Activated T-cell treated with anti-CD3 and anti-CD28 coated beads for 1 hour (primary cell): Measurements from ENCODE around the gene MYBPC1.

Source experiments
- DNase-seq: peaks from one replicate; pipeline ENCODE4 v3.0.0-alpha.2; 2020; ENCODE audit warnings: low read depth

Gene MYBPC1

DNA sequence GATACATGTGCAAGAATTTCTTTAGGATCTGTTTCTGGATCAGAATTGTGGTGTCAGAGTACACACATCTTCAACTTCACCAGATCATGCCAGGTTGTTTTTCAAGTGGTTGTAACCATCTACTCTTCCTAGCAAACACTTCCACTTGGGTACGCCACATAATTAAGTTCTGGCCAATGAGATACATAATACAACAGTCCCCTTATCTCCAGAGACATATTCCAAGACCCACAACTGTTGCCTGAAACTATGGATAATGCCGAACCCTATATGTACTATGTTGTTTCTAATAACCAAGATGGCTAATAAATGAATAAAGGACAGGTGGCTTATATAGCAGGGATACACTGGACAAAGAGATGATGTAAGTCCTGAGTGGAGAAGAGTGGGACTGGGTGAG lies 100.2 kb downstream of the MYBPC1 start:
- DNase-seq, result no peak

- no peak for DNase-seq
Observed at GRCh38 chr12:101695706-101696105, 100.9 kb downstream of the MYBPC1 start.

GRCh38 chr12:101696251-101697196 lies 101.8 kb downstream of the MYBPC1 start:
- DNase-seq, result no peak

DNA sequence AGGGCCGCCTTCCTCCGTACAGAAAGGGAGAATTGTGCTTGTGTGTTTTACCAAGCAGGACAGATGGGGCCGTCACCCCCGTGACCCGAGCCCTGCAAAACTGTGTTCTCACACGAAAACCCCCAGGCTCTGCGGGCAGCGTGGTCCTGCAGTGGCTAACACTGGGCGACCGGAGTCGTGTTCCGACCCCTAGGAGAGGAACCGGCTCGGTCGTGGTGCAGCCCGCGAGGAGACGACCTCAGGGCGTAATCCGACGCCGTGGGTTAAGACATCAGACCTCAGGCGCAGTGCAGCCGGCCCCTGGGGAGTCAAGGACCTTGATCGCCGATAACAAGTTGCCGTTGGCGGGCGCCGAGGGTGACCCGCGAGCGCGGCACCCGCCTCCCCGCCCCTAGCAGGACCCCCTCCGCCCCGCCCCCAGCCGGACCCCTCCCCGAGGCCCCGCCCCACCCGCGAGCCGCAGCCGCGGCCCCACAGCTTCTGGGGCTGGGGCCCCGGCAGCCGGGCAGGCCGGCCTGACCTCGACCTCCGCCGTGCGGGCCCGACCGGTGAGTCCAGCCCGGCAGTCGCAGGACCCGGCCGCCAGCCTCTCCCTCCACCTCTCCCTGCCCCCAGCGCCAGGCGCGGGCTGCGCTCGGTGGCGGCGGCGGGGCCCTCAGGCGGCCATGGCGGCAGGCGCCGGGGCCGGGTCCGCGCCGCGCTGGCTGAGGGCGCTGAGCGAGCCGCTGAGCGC lies 102.6 kb downstream of the MYBPC1 start, which contains the start of gene CHPT1:
TSS of gene CHPT1 (plus strand) at position 444 of the 733 bp plus-strand sequence. CDS start at position 666, 222 bp downstream.
- DNase-seq, result peak; percentile 44

DNA sequence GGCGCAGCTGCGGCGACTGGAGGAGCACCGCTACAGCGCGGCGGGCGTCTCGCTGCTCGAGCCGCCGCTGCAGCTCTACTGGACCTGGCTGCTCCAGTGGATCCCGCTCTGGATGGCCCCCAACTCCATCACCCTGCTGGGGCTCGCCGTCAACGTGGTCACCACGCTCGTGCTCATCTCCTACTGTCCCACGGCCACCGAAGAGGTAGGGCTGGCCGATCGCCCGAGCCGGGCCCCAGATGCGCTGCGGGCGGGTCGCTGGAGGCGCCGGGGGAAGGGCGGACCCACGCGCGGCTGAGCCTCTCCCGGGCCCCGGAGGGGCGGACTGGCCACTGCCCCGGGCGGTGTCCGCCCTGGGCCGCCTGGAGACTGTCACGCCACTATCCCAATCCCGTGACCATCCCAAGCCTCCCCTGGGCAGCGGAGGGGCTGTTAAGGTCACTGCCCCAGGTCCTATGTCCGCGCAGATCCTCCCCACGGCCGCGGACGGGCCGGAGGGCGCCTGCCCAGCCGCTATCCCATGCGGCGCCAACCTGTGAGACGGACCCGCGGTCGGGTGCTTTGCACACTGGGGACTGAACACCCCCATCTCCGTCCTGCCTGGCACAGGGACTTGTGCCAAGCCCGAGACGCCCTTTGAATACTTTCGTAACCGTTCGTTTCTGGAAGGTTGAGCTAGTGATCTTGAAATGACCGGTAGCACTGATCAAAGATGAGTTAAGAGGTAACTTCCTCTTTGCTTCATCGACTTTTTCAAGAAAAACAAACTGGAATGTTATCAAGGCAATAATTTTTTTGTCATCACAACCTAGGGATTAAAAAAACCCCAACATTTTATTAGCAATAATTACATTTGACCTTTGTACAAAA lies 103.4 kb downstream of the MYBPC1 start:
- DNase-seq, result peak; percentile 5

DNA sequence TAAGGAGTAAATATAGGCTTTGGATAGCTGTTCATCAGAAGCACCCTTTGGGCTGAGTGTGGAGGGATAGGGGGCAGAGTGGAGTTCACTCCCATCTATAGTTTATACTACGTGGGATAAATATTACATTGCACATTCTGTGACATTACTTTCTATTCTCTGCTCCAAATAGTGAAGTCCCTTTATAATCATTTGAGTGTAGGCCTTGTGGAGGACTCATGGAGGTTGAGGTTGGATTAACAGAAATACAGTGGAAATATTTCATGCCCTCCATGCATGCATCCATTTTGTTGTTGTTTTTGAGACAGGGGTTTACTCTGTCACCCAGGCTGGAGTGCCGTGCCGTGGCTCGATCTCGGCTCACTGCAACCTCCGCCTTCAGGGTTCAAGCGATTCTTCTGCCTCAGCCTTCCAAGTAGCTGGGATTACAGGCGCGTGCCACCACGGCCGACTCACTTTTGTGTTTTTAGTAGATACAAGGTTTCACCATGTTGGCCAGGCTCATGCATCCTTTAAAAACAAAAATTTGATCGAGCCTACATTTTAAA lies 104.1 kb downstream of the MYBPC1 start:
- DNase-seq, result no peak

GRCh38 chr12:101700299-101700820 lies 105.6 kb downstream of the MYBPC1 start:
- no peak for DNase-seq

- no peak for DNase-seq
Observed at GRCh38 chr12:101703487-101703886, 108.7 kb downstream of the MYBPC1 start.

DNA sequence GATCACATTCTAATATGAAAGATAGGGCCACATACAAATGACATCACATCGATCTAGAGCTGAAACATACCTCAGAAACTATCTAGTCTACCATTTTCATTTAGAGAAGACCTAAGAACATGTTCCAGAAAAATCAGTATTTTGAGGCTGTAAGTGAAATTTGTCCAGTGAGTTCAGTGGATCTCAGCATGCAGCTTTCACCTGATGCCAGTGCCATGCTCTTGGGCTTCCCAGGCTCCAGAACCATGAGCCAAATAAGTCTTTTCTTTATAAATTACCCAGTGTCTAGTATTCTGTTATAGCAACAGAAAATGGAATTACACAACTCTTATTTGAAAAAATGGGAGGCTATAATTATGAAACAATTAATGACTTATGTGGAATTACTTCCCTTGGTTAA lies 111.6 kb downstream of the MYBPC1 start:
- DNase-seq, result no peak

GRCh38 chr12:101707131-101707782 lies 112.5 kb downstream of the MYBPC1 start:
- DNase-seq, result no peak

DNA sequence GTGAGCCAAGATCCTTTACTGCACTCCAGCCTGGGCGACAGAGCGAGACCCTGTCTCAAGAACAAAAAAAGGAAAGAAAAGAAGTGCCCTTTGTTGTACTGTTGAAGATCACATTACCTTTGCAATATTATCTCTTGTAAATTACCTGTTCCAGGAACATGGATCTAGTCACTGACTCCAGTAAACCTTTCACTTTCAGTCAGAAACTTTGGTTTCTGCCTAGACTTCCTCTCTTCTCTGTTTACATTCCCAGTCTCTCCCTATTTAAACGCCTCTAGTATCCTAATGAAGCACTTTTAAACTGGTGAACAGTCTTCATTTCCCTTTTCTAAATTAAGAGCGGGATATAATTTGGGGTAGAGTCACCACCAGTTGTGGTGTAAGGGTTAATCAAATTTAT lies 115.5 kb downstream of the MYBPC1 start:
- DNase-seq, result no peak

DNA sequence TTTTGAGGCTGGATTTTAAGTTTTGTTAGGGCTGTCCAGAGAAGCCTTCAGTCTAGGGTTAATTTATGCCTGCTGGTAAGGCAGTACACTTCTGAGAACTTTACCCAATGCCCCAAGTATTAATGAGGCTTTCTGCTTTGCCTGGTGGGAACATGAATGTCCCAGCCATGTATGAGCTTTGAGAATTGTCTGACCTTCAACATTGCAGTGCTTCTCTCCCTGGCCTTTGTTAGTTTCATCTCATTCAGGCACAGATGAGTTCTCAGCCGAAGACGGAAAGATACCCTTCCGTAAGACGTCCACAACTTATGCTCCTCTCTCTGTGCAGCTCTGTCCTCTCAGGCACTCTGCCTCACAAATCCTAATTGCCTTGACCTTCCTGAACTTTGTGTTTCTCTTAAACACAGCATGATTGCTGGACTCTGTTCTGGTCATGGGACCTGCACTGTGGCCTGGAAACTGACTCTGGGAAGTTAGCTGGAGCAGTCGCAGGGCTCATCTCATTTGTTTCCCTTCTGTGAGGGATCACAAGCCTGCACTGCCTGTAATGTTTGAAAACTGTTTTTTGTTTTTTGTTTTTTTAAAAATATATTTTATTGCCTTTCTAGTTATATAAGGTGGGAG lies 118.4 kb downstream of the MYBPC1 start:
- DNase-seq, result no peak

DNA sequence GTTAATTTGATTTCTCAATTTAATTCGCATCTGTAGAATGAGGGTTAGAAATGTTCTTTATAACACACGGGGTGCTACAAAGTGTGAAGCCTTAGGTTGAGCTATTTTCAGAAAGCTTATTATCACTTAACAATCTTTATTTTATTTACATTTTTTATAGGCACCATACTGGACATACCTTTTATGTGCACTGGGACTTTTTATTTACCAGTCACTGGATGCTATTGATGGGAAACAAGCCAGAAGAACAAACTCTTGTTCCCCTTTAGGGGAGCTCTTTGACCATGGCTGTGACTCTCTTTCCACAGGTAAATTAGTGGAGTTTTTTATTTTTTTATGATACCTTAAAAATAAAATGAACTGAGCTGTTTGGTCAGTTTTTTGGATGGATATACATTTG lies 119.2 kb downstream of the MYBPC1 start:
- no peak for DNase-seq

DNA sequence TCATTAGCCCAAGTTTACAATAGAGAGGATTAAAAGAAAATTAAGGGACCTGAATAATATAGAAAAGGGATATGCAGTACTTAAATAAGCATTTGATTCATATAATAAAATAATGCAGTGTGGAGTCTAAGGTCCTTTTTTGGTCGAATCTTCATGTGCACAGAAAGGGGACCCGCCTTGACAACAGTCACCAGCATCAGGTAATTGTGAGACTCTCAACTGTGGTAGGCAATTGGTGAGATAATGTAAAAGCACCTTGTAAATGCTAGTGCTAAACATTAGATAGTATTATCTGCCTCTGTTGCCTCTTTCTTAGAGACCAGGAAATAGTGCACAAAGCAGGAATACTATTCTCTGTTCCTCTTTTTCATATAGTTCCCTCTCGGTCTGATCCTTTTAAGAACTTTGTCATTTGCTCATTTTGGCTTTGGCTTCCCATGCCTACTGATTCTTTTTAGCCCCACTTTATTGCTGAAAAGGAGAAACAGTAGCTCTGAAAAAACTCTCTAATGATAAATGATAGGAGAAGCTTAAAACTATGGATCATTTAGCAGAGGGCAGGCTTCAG lies 120.2 kb downstream of the MYBPC1 start:
- no peak for DNase-seq

- DNase-seq, result no peak
Observed at GRCh38 chr12:101719566-101719965, 124.8 kb downstream of the MYBPC1 start.

GRCh38 chr12:101720118-101720517 lies 125.3 kb downstream of the MYBPC1 start:
- DNase-seq, result no peak

DNA sequence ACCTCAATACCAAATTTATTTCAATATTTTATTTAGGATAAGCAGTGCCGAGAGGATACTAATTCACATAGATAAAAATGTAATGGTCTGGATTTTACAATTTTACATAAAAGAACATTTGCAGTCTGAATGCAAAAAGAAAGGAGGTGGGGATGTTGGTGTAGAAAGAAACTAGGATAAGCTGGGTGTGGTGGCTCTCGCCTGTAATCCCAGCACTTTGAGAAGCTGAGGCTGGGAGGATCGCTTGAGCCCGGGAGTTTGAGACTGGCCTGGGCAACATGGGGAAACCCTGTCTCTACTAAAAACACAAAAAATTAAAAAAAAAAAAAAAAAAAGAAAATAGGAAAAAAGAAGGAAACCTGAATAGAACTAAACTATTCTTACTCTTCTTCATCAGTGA lies 127.6 kb downstream of the MYBPC1 start:
- no peak for DNase-seq

DNA sequence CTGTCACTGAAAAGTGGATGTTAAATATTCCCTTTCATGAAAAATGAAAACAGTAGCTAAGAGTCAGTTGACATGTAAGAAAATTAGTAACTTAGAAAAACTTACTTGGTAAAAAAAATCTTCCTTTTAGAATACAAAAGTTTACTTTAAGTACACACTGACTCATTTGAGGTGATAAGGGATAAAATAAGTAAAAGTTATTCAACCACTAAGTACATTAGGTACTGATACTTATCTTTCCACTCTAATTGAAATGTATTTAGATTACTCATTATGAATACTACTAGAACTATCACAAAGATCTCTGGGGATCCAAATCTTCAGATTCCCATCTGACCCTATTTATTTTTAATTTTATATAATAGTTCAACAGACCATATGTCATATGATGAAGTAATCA lies 132.3 kb downstream of the MYBPC1 start:
- no peak for DNase-seq

DNA sequence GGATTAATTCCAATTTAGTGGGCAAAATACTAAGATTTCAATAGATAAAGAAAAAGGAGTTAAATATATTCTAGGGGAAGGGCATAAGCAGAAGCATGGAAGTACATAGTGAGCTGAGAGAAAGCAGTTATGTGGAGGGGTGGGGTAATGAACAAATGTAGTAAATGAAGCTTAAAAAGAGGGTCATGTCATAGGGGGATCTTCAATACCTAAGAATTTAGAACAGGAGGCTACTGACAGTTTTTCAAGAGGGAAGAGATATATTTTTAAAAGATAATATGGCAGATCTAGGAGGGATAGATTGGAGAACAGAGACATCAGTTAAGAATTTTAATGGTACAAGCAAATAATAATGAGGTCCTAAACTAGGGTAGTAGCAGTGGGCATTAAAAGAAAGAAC lies 135.1 kb downstream of the MYBPC1 start:
- DNase-seq, result no peak

- no peak for DNase-seq
Observed at GRCh38 chr12:101732318-101732717, 137.5 kb downstream of the MYBPC1 start.
